AG09309 (cell line): ENCODE data around the gene THSD4.

ENCODE experiments used
- DNase-seq: peaks from one replicate; pipeline ENCODE4 v3.0.0-alpha.2; 2010; ENCODE audit warnings: low read depth
- H3K4me3 ChIP-seq: 2 replicates; pipeline ENCODE4 v1.5.1; 2011; ENCODE audit warnings: mild to moderate bottlenecking, low read depth, low read length, moderate library complexity; ENCODE audit not compliant: control insufficient read depth
- CTCF ChIP-seq: IDR thresholded peaks from 2 replicates; pipeline ENCODE4 v1.5.1; 2011; ENCODE audit warnings: mild to moderate bottlenecking, low read depth, low read length, inconsistent platforms; ENCODE audit not compliant: insufficient read depth, control insufficient read depth; ENCODE audit errors: missing control alignments

The THSD4 gene

GRCh38 chr15:71230303-71230702, 115.0 kb downstream of the THSD4 start:
- no peak for DNase-seq
- TF ChIP-seq CTCF: no peak
- no peak overlapping the region for H3K4me3 ChIP-seq

- TF ChIP-seq CTCF: no peak
- H3K4me3 ChIP-seq: no peak overlapping the region
- no peak for DNase-seq
These were observed 116.5 kb downstream of the THSD4 start for GRCh38 chr15:71231758-71232157.

GRCh38 chr15:71232411-71232810, 117.1 kb downstream of the THSD4 start:
- no peak for DNase-seq
- H3K4me3 ChIP-seq: no peak overlapping the region
- no peak for TF ChIP-seq CTCF

- TF ChIP-seq CTCF: no peak
- DNase-seq: peak; percentile 92
- H3K4me3 ChIP-seq: no peak overlapping the region
These were observed 122.4 kb downstream of the THSD4 start for GRCh38 chr15:71237456-71238188.

GRCh38 chr15:71238926-71239325, 123.7 kb downstream of the THSD4 start:
- no peak overlapping the region for H3K4me3 ChIP-seq
- DNase-seq: no peak
- no peak for TF ChIP-seq CTCF

- no peak for TF ChIP-seq CTCF
- DNase-seq: no peak
These were observed 124.5 kb downstream of the THSD4 start for GRCh38 chr15:71239592-71240364.

More at GRCh38 chr15:71239592-71240364, 124.5 kb downstream of the THSD4 start:
- no peak overlapping the region for H3K4me3 ChIP-seq
